ENCODE results near the gene SEC24B.

GRCh38 chr4:109588176-109588575 is 154.6 kb downstream of the SEC24B start:
- TF ChIP-seq CTCF (IDR thresholded peaks at IDR 0.05) (no peak), POLR2A (IDR thresholded peaks at IDR 0.05) (no peak)

Measured in thyroid gland (tissue), 4 donors.